Pancreas (tissue), 10 donors: ENCODE results near the gene SLC1A2. TPM values are rescaled to one million over a fixed set of nuclear protein-coding genes. Genes with fewer than 3 reads are reported as not detected.

Experiments
- ATAC-seq, 4 donors: fragments of 200-7000 bp; cut with Tn5 transposase; one replicate each; pipeline versions ENCODE4 v1.8.0 to v1.9.1; 2020; ENCODE audit warnings: mild to moderate bottlenecking in 4 of 4, moderate library complexity in 4 of 4
- DNase-seq, 6 donors: peaks; one replicate each; pipeline ENCODE4 v3.0.0-alpha.2; 2020
- FAIRE-seq: peaks from 2 replicates; lab custom pipeline; 2012; peaks lifted over from hg19 to GRCh38; lab: Jason Lieb, UNC
- H3K27ac ChIP-seq, 4 donors: fragments of 200-600 bp; sonication (generic); 1 replicate in 3 of 4; 2 replicates in 1 of 4; pipeline versions ENCODE4 v1.5.0 to v1.8.0; 2020
- H3K27me3 ChIP-seq, 4 donors: fragments of 200-600 bp; one replicate each; pipeline ENCODE4 v1.8.0; 2021
- H3K36me3 ChIP-seq, 3 donors: fragments of 200-600 bp; sonication (generic) in 1 of 3; one replicate each; pipeline versions ENCODE4 v1.5.0 to v1.8.0; 2020 to 2021
- H3K4me1 ChIP-seq, 3 donors: fragments of 200-600 bp; one replicate each; pipeline ENCODE4 v1.8.0; 2021
- H3K4me3 ChIP-seq, 4 donors: fragments of 200-600 bp; sonication (generic) in 2 of 4; one replicate each; pipeline versions ENCODE4 v1.5.0 to v1.8.0; 2020 to 2021
- H3K9me3 ChIP-seq, 4 donors: fragments of 200-600 bp; one replicate each; pipeline ENCODE4 v1.8.0; 2021
- CTCF ChIP-seq, 4 donors: fragments of 200-600 bp; sonication (generic) in 3 of 4; IDR thresholded peaks; one replicate each; pipeline versions ENCODE4 v1.5.0 to v1.8.0; 2021; ENCODE audit warnings: antibody characterized with exemption in 4 of 4
- WGBS, 2 donors: extraction: QIAGEN DNeasy Blood & Tissue Kit; methylation state at CpG; one replicate each; pipeline ENCODE4 v1.1.7; 2013; 5-methylcytosine and 5-hydroxymethylcytosine counted together
- intact Hi-C, 3 donors: fragments of 100-400 bp; cut with DNase I; formaldehyde crosslinking; loops; one replicate each; pipeline versions ENCODE4 v1.11.1 to v1.14.2; 2022
- polyA plus RNA-seq, 2 donors: library from polyadenylated mRNA; stranded (reverse); fragments of 200-250 nt; gene quantifications; one replicate each; pipeline ENCODE4 v1.2.3, GENCODE V29; 2013
- total RNA-seq, 6 donors: library from RNA; stranded (reverse); fragmentation: NEBNext Ultra II Directional in 4 of 6; extraction: Animal tissue kit (Norgen Biotek cat#: 25700) in 4 of 6; gene quantifications; one replicate each; pipeline versions ENCODE4 v1.2.1 to v1.2.4, GENCODE V29; 2021 to 2023
- donor health status: healthy with polysubstance abuse.
- donor health status: DM: no; HTN: no; CAD: no; lungs with moderate emphysema.
- donor health status: DM: no; HTN: no; CAD: no.
- donor health status: control.
- donor health status: control.
- donor health status: Bipolar disorder and iron deficiency.
- donor health status: DM: yes; HTN: yes; CAD: no.
- donor health status: DM: no; HTN: no; CAD: no.
- donor health status: DM: no; HTN: no; CAD: no.
- donor health status: DM: yes; HTN: yes; CAD: no.

Gene SLC1A2
- total and polyA plus RNA-seq, 8 donors = 4.7 to 62.5 (median 35.3) TPM

- Histone ChIP-seq H3K36me3 (no peaks in the 10 kb centered on the region), H3K27ac (peak overlapping the region in 2 of 4 donors; percentile 18 to 47), H3K9me3 (no peaks in the 10 kb centered on the region), H3K4me3 (no peak overlapping the region), H3K27me3 (no peaks in the 10 kb centered on the region), H3K4me1 (peaks cover 0 to 12% (median 3%) of the 10 kb centered on the region in 3 donors)
- no peak for DNase-seq
- FAIRE-seq = no peak
- intact Hi-C loops = no loop called here
- ATAC-seq = no peak
- TF ChIP-seq CTCF (IDR thresholded peaks at IDR 0.05) = no peak
- 83 to 85% methylated on average over 3 of the region's 3 CpGs for WGBS, 2 donors
These were observed 171.9 kb downstream of the SLC1A2 start for GRCh38 chr11:35247428-35247827.

GRCh38 chr11:35246745-35247144 lies 172.6 kb downstream of the SLC1A2 start:
- H3K9me3 ChIP-seq = no peaks in the 10 kb centered on the region
- DNase-seq = no peak
- intact Hi-C loops = no loop called here
- no peak for TF ChIP-seq CTCF (IDR thresholded peaks at IDR 0.05)
- no peaks in the 10 kb centered on the region for H3K36me3 ChIP-seq
- no peaks in the 10 kb centered on the region for H3K27me3 ChIP-seq
- FAIRE-seq = no peak
- WGBS, 2 donors = 48 to 52% methylated on average over 2 of the region's 2 CpGs
- peak overlapping the region in 2 of 4 donors; percentile 19 to 47 for H3K27ac ChIP-seq
- peak in 2 of 4 donors; percentile 34 to 47 for ATAC-seq
- no peak overlapping the region for H3K4me3 ChIP-seq
- peaks cover 0 to 12% (median 5%) of the 10 kb centered on the region in 3 donors for H3K4me1 ChIP-seq

GRCh38 chr11:35245786-35246185 lies 173.6 kb downstream of the SLC1A2 start:
- intact Hi-C loops = no loop called here
- H3K27me3 ChIP-seq = no peaks in the 10 kb centered on the region
- ATAC-seq = no peak
- WGBS, 2 donors = 85 to 88% methylated on average over 1 of the region's 1 CpG
- no peaks in the 10 kb centered on the region for H3K36me3 ChIP-seq
- H3K4me1 ChIP-seq = peaks cover 0 to 12% (median 5%) of the 10 kb centered on the region in 3 donors
- H3K9me3 ChIP-seq = no peaks in the 10 kb centered on the region
- no peak for DNase-seq
- H3K4me3 ChIP-seq = no peak overlapping the region
- FAIRE-seq = no peak
- H3K27ac ChIP-seq = no peak overlapping the region
- TF ChIP-seq CTCF (IDR thresholded peaks at IDR 0.05) = no peak

GRCh38 chr11:35245056-35245455 lies 174.3 kb downstream of the SLC1A2 start:
- Histone ChIP-seq H3K27me3 (no peaks in the 10 kb centered on the region), H3K4me3 (no peak overlapping the region), H3K9me3 (no peaks in the 10 kb centered on the region), H3K36me3 (no peaks in the 10 kb centered on the region), H3K27ac (no peak overlapping the region), H3K4me1 (peaks cover 0 to 12% (median 5%) of the 10 kb centered on the region in 3 donors)
- no peak for TF ChIP-seq CTCF (IDR thresholded peaks at IDR 0.05)
- 84 to 87% methylated on average over 4 of the region's 4 CpGs for WGBS, 2 donors
- FAIRE-seq = no peak
- no peak for ATAC-seq
- intact Hi-C loops = no loop called here
- no peak for DNase-seq

- FAIRE-seq (no peak), ATAC-seq (peak; percentile 57 to 80 (median 74)), DNase-seq (peak in 2 of 6 donors; percentile 39 to 51)
- intact Hi-C loops = no loop called here
- TF ChIP-seq CTCF (IDR thresholded peaks at IDR 0.05) = no peak
- Histone ChIP-seq H3K9me3 (no peaks in the 10 kb centered on the region), H3K4me1 (peaks cover 0 to 19% (median 13%) of the 10 kb centered on the region in 3 donors), H3K36me3 (no peaks in the 10 kb centered on the region), H3K27ac (peak overlapping the region in 3 of 4 donors; percentile 21 to 73 (median 33)), H3K4me3 (no peak overlapping the region), H3K27me3 (no peaks in the 10 kb centered on the region)
- WGBS, 2 donors = 32 to 38% methylated on average over 2 of the region's 2 CpGs
These were observed 175.6 kb downstream of the SLC1A2 start for GRCh38 chr11:35243774-35244173.
